A549 (cell line): ENCODE data around the gene PSMA3. TPM values are rescaled to one million over a fixed set of nuclear protein-coding genes. Genes with fewer than 3 reads are reported as not detected.
A peak's percentile ranks its signal among the peaks of the same experiment; 100 is the strongest.

Experiments
- ATAC-seq, 2 experiments: fragments of 200-7000 bp in 1 of 2; fragments of >200 bp in 1 of 2; cut with Nextera tagmentation in 1 of 2; cut with Tn5 transposase in 1 of 2; 3 replicates each; pipeline versions ENCODE4 v1.8.0 to v1.9.1; 2018 to 2020; ENCODE audit warnings: mild to moderate bottlenecking in 1 of 2, moderate library complexity in 1 of 2
- CTCF ChIA-PET: fragments of 300-600 bp; sonication (Branson Sonifier 250); formaldehyde crosslinking; extraction: SDS; loops from one replicate; lab custom pipeline; 2021; ENCODE audit warnings: antibody characterized with exemption, inconsistent platforms; lab: Yijun Ruan, JAX
- POLR2A ChIA-PET: fragments of 350-600 bp; formaldehyde crosslinking; extraction: SDS; loops from one replicate; lab custom pipeline; 2021; ENCODE audit warnings: antibody characterized with exemption, inconsistent platforms; lab: Yijun Ruan, JAX
- DNase-seq, 2 experiments: peaks; one replicate each; pipeline versions ENCODE4 v3.0.0 to v3.0.0-alpha.2; 2011 to 2016; ENCODE audit warnings: low read depth in 1 of 2, low spot score in 1 of 2
- FAIRE-seq: peaks from 2 replicates; lab custom pipeline; 2011; peaks lifted over from hg19 to GRCh38; lab: Jason Lieb, UNC
- H3K27ac ChIP-seq, 2 experiments: fragments of >200 bp; sonication (Bioruptor Twin); formaldehyde crosslinking; 3 replicates each; pipeline ENCODE4 v1.5.1; 2016 to 2017
- H3K4me1 ChIP-seq: fragments of >200 bp; sonication (Bioruptor Twin); formaldehyde crosslinking; 3 replicates; pipeline ENCODE4 v1.6.1; 2016
- H3K4me2 ChIP-seq: fragments of >200 bp; sonication (Bioruptor Twin); formaldehyde crosslinking; 3 replicates; pipeline ENCODE4 v1.6.1; 2016
- H3K4me3 ChIP-seq: fragments of >200 bp; sonication (Bioruptor Twin); formaldehyde crosslinking; 3 replicates; pipeline ENCODE4 v1.5.1; 2016
- H3K9me3 ChIP-seq: fragments of >200 bp; sonication (Bioruptor Twin); formaldehyde crosslinking; 3 replicates; pipeline ENCODE4 v1.6.1; 2016
- CBX8 ChIP-seq: fragments of 200-600 bp; sonication (generic); IDR thresholded peaks from 2 replicates; pipeline ENCODE4 v1.6.1; 2016
- CEBPB ChIP-seq, 2 experiments: fragments of >200 bp in 1 of 2; sonication (Bioruptor Twin) in 1 of 2; formaldehyde crosslinking in 1 of 2; IDR thresholded peaks; 2 replicates each; pipeline ENCODE4 v1.6.1; 2012 to 2016
- CHD4 ChIP-seq: fragments of 200-600 bp; sonication (generic); IDR thresholded peaks from 2 replicates; pipeline ENCODE4 v1.6.1; 2016; ENCODE audit warnings: antibody characterized with exemption, mild to moderate bottlenecking, borderline replicate concordance
- EHMT2 ChIP-seq: fragments of 200-600 bp; sonication (generic); IDR thresholded peaks from 2 replicates; pipeline ENCODE4 v1.6.1; 2016; ENCODE audit warnings: antibody characterized with exemption, low read depth, mild to moderate bottlenecking, moderate library complexity
- FOSL2 ChIP-seq, 2 experiments: fragments of 450-650 bp in 1 of 2; fragments of >200 bp in 1 of 2; sonication (Bioruptor Twin) in 1 of 2; formaldehyde crosslinking; IDR thresholded peaks; 2 replicates each; pipeline versions ENCODE4 v1.5.0 to v1.6.1; 2016 to 2020; ENCODE audit warnings: mild to moderate bottlenecking in 1 of 2, moderate library complexity in 1 of 2
- FOXS1 ChIP-seq: fragments of 250-450 bp; sonication (Bioruptor Pico); IDR thresholded peaks from 2 replicates; pipeline ENCODE4 v1.5.0; 2020; ENCODE audit warnings: mild to moderate bottlenecking, moderate library complexity
- HDAC2 ChIP-seq: fragments of 200-600 bp; sonication (generic); IDR thresholded peaks from 2 replicates; pipeline ENCODE4 v1.6.1; 2016
- HEYL ChIP-seq: fragments of 250-450 bp; sonication (Bioruptor Pico); IDR thresholded peaks from 2 replicates; pipeline ENCODE4 v1.8.0; 2021; ENCODE audit warnings: mild to moderate bottlenecking, moderate library complexity
- HOXA7 ChIP-seq: fragments of 250-450 bp; sonication (Bioruptor Pico); IDR thresholded peaks from 2 replicates; pipeline ENCODE4 v1.5.0; 2020; ENCODE audit warnings: mild to moderate bottlenecking, moderate library complexity
- HOXB13 ChIP-seq: fragments of 250-450 bp; sonication (Bioruptor Pico); IDR thresholded peaks from 2 replicates; pipeline ENCODE4 v1.5.0; 2020; ENCODE audit warnings: low read depth, mild to moderate bottlenecking, moderate library complexity
- MYC ChIP-seq: IDR thresholded peaks from 2 replicates; pipeline ENCODE4 v1.6.1; 2012; ENCODE audit warnings: mild to moderate bottlenecking, inconsistent platforms, low read length, improper control_type of control experiment, borderline replicate concordance
- RARB ChIP-seq: fragments of 250-450 bp; sonication (Bioruptor Pico); IDR thresholded peaks from 2 replicates; pipeline ENCODE4 v1.8.0; 2021; ENCODE audit warnings: mild to moderate bottlenecking, moderate library complexity
- RCOR1 ChIP-seq: fragments of 150-350 bp; IDR thresholded peaks from 2 replicates; pipeline ENCODE4 v1.6.1; 2014; ENCODE audit warnings: antibody characterized with exemption, low read length, low read depth
- RFX5 ChIP-seq: fragments of 450-650 bp; IDR thresholded peaks from 2 replicates; pipeline ENCODE4 v1.7.1; 2014; ENCODE audit warnings: antibody characterized with exemption, mild to moderate bottlenecking, moderate library complexity
- SMC3 ChIP-seq: fragments of >200 bp; sonication (Bioruptor Twin); formaldehyde crosslinking; IDR thresholded peaks from 3 replicates; pipeline ENCODE4 v1.6.1; 2018; ENCODE audit warnings: inconsistent platforms
- TFCP2L1 ChIP-seq: fragments of 250-450 bp; sonication (Bioruptor Pico); IDR thresholded peaks from 2 replicates; pipeline ENCODE4 v1.5.0; 2021; ENCODE audit warnings: mild to moderate bottlenecking
- ZNF302 ChIP-seq: fragments of 250-450 bp; sonication (Bioruptor Pico); IDR thresholded peaks from 2 replicates; pipeline ENCODE4 v1.9.0; 2021; ENCODE audit warnings: inconsistent platforms, mild to moderate bottlenecking, moderate library complexity
- ZSCAN20 ChIP-seq: fragments of 250-450 bp; sonication (Bioruptor Pico); IDR thresholded peaks from 2 replicates; pipeline ENCODE4 v1.8.0; 2022; ENCODE audit warnings: mild to moderate bottlenecking, moderate library complexity
- WGBS: methylation state at CpG from one replicate; pipeline ENCODE4 v1.1.6; 2017; ENCODE audit errors: missing lambda C conversion rate; 5-methylcytosine and 5-hydroxymethylcytosine counted together
- polyA plus RNA-seq, 4 experiments: library from polyadenylated mRNA; depleted of rRNA in 3 of 4; stranded (reverse); fragments of >200 nt; fragmentation: RNase III in 1 of 4; extraction: RNeasy Plus Mini Kit Qiagen cat#74134 plus additional on column Dnase treatment in 1 of 4; gene quantifications; 2 replicates in 3 of 4; 3 replicates in 1 of 4; pipeline ENCODE4 v1.2.3, GENCODE V29; 2011 to 2017
- TF ChIP-seq, protein P1 (sequence below): fragments of 450-650 bp; IDR thresholded peaks from 2 replicates; pipeline ENCODE4 v1.6.1; 2014; ENCODE audit warnings: antibody characterized with exemption
- TF ChIP-seq, protein P2 (sequence below): fragments of 150-350 bp; IDR thresholded peaks from 2 replicates; pipeline ENCODE4 v1.6.1; 2014; ENCODE audit warnings: low read depth, mild to moderate bottlenecking, low read length
- TF ChIP-seq, protein P3 (sequence below): fragments of 250-450 bp; sonication (Bioruptor Pico); IDR thresholded peaks from 2 replicates; pipeline ENCODE4 v1.5.0; 2020; ENCODE audit warnings: low read depth, mild to moderate bottlenecking, moderate library complexity

Gene PSMA3
- polyA plus RNA-seq, 2 of the 4 experiments (the other 2 are of a cell fraction), result 260 to 410 TPM

DNA sequence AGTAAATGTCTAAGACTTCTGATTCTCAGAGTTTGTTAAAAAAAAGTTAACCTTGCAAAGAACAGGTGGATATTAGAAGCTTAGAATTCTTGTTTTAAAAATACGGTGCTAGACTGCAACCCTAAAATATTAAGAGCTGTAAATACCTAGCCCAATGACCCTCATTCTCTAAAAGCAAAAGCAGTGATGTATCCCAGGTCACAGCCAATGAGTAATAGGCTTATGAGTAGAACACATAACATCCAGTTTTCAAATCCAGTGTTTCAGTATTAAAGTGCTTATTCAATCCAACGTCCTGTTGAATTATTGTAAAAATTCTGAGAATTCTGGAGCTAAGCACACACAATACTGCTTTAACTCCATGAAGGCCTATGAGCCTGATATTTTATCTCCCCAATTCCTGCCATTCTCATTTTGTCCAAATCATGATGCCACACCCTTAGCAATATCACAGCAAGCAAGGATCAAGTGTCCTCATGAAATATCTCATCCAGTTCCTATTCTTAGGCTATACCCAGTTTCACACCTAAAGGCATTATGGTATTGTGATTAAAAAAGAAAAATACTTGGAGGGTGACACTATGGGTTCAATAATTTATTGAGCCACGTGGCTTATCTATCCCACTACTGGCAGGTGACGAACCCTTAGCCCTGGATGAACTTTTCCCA lies 38.4 kb downstream of the PSMA3 start:
- H3K4me1 ChIP-seq, result peaks cover 44% of the 10 kb centered on the region
- no peaks in the 10 kb centered on the region for H3K9me3 ChIP-seq
- WGBS, result 78% methylated on average over 4 of the region's 4 CpGs
- H3K4me3 ChIP-seq, result no peak overlapping the region
- POLR2A ChIA-PET, result no interaction called here
- no peak for TF ChIP-seq HOXB13 (CRISPR knock-in tag)
- TF ChIP-seq HOXA7 (CRISPR knock-in tag), result no peak
- TF ChIP-seq SMC3, result no peak
- TF ChIP-seq RFX5, result no peak
- TF ChIP-seq TFCP2L1, result no peak
- TF ChIP-seq CEBPB (IDR thresholded peaks at IDR 0.05), result no peak
- TF ChIP-seq HEYL (CRISPR knock-in tag), result no peak
- no peak for TF ChIP-seq EHMT2
- TF ChIP-seq, protein P1, sequence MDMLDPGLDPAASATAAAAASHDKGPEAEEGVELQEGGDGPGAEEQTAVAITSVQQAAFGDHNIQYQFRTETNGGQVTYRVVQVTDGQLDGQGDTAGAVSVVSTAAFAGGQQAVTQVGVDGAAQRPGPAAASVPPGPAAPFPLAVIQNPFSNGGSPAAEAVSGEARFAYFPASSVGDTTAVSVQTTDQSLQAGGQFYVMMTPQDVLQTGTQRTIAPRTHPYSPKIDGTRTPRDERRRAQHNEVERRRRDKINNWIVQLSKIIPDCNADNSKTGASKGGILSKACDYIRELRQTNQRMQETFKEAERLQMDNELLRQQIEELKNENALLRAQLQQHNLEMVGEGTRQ, result no peak
- no peak for TF ChIP-seq CBX8
- no peak for TF ChIP-seq ZSCAN20 (CRISPR knock-in tag)
- TF ChIP-seq, protein P2, sequence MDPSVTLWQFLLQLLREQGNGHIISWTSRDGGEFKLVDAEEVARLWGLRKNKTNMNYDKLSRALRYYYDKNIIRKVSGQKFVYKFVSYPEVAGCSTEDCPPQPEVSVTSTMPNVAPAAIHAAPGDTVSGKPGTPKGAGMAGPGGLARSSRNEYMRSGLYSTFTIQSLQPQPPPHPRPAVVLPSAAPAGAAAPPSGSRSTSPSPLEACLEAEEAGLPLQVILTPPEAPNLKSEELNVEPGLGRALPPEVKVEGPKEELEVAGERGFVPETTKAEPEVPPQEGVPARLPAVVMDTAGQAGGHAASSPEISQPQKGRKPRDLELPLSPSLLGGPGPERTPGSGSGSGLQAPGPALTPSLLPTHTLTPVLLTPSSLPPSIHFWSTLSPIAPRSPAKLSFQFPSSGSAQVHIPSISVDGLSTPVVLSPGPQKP, result no peak
- TF ChIP-seq ZNF302 (CRISPR knock-in tag), result no peak
- TF ChIP-seq MYC, result no peak
- TF ChIP-seq FOSL2 (IDR thresholded peaks at IDR 0.05), result no peak
- no peak for TF ChIP-seq FOSL2 (CRISPR knock-in tag; IDR thresholded peaks at IDR 0.05)
- TF ChIP-seq, protein P3, sequence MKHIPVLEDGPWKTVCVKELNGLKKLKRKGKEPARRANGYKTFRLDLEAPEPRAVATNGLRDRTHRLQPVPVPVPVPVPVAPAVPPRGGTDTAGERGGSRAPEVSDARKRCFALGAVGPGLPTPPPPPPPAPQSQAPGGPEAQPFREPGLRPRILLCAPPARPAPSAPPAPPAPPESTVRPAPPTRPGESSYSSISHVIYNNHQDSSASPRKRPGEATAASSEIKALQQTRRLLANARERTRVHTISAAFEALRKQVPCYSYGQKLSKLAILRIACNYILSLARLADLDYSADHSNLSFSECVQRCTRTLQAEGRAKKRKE (CRISPR knock-in tag), result no peak
- no peak for TF ChIP-seq CHD4
- no peak for TF ChIP-seq RARB (CRISPR knock-in tag)
- FAIRE-seq (no peak), DNase-seq (no peak), ATAC-seq (no peak)
- peak overlapping the region; percentile 64; the same call in 1 of the 3 replicates for H3K4me2 ChIP-seq
- H3K27ac ChIP-seq, result no peak overlapping the region
- CTCF ChIA-PET, result no interaction called here

DNA sequence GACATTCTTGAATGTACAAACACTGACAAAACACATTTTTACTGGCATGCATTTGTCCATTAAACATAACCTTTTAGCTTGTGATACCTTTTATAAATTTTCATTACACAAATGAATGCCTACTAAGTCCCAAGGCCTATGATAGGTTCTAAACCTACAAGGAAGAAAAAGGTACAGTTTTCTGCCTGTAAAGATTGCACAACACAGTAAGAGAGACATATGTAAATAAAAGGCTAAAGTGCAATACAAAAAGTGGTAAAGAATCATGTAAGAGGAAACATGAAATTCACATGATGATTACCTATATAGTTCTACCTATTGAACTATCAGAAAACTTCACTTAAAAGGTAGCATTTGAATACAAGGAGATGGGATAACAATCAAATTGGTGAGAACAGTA lies 39.1 kb downstream of the PSMA3 start:
- Histone ChIP-seq H3K4me1 (peaks cover 44% of the 10 kb centered on the region), H3K4me3 (no peak overlapping the region), H3K9me3 (no peaks in the 10 kb centered on the region), H3K4me2 (peak overlapping the region; percentile 4; the same call in 1 of the 3 replicates), H3K27ac (no peak overlapping the region)
- ChIA-PET CTCF (no interaction called here), POLR2A (no interaction called here)
- FAIRE-seq (no peak), DNase-seq (no peak), ATAC-seq (no peak)
- TF ChIP-seq CEBPB (IDR thresholded peaks at IDR 0.05) (peak in 1 of 2 experiments; percentile 62; a peak in 2 of 4 replicates), HDAC2 (no peak)

DNA sequence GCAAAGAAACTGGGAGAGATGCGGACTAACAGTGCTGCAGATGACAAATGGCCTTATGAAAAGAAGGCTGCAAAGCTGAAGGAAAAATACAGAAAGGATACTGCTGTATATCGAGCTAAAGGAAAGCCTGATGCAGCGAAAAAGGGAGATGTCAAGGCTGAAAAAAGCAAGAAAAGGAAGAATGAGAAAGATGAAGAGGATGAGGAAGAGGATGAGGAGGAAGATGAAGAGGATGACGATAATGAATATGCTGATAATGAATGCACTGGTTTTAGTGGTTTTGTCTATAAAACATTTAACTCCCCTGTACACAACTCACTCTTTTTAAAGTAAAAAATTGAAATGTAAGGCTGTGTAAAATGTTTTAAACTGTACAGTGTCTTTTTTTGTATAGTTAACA lies 40.5 kb downstream of the PSMA3 start:
- TF ChIP-seq FOXS1 (CRISPR knock-in tag) (no peak), RCOR1 (no peak), TFCP2L1 (no peak)
- TF ChIP-seq, all 56 proteins: peak for 0
- DNase-seq (no peak), FAIRE-seq (no peak), ATAC-seq (no peak)
- Histone ChIP-seq H3K9me3 (no peaks in the 10 kb centered on the region), H3K4me1 (peaks cover 44% of the 10 kb centered on the region), H3K4me3 (no peak overlapping the region), H3K4me2 (no peak overlapping the region), H3K27ac (no peak overlapping the region)
- WGBS, result 95% methylated on average over 4 of the region's 4 CpGs
- ChIA-PET POLR2A (interaction anchor here (2.4 kb wide), 1 partner anchor 13 kb away, joined by 11 read pairs; the partner anchor contains the start of gene ARID4A), CTCF (no interaction called here)
